Astrocyte of the cerebellum (primary cell): ENCODE results near the gene ITGB2.

Experiments used
- DNase-seq: peaks from one replicate; pipeline ENCODE4 v3.0.0-alpha.2; 2011; ENCODE audit warnings: low read depth
- H3K4me3 ChIP-seq: 2 replicates; pipeline ENCODE4 v1.5.1; 2011; ENCODE audit warnings: mild to moderate bottlenecking, low read depth, low read length, moderate library complexity
- in situ Hi-C: cut with HindIII; loops from 2 replicates; pipeline ENCODE4 v1.10.0; 2017; ENCODE audit warnings: low sequenced_read_pairs
- TF ChIP-seq, protein P1 (sequence below): IDR thresholded peaks from 2 replicates; pipeline ENCODE4 v1.5.1; 2012; ENCODE audit warnings: low read length, low read depth, moderate library complexity, mild to moderate bottlenecking; ENCODE audit errors: missing control alignments

ITGB2 gene

DNA sequence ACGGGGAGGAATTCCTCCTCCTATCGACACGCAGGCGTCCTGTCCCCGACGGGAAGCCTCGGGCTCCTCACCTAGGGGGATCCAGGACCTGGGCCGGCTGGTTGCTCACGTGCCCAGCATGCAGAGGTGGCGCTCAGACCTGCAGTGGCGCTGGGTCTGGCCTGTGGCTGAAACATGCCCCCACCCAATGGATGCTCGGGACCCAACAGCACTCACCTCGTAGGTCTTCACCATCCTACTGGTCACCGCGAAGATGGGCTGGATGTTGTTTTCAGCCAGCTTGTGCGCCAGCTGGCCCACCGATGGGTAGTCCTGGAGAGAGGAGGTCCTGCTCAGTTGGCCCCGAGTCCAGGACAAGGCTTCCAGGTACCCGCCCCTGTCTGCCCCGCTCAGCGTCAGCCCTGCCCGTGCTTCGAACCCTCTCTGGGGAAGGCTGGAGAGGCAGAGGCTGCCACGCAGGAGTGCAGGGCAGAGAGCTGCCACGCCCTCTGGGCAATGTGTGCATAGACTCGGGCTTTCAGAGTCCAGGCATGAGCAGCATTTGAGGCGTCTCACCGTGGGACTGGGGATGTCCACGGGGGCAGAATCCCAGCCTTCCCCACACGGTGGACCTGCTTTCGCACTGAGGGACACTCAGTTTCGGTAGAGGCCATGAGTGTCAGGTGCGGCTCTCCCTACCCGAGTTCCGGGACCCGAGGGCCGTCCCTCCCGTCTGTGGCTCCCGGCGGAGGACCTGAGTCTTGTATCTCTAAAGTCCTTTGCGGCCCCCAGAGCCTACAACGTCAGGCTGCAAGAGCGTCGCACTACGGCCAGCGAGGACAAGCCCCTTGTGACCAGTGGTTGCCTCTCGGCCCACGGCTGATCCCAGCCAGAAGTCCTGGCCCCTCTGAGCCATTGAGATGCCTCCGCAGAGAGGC is 21.6 kb downstream of the ITGB2 start:
- H3K4me3 ChIP-seq = no peak overlapping the region
- in situ Hi-C loops = no loop called here
- DNase-seq = no peak
- TF ChIP-seq, protein P1, sequence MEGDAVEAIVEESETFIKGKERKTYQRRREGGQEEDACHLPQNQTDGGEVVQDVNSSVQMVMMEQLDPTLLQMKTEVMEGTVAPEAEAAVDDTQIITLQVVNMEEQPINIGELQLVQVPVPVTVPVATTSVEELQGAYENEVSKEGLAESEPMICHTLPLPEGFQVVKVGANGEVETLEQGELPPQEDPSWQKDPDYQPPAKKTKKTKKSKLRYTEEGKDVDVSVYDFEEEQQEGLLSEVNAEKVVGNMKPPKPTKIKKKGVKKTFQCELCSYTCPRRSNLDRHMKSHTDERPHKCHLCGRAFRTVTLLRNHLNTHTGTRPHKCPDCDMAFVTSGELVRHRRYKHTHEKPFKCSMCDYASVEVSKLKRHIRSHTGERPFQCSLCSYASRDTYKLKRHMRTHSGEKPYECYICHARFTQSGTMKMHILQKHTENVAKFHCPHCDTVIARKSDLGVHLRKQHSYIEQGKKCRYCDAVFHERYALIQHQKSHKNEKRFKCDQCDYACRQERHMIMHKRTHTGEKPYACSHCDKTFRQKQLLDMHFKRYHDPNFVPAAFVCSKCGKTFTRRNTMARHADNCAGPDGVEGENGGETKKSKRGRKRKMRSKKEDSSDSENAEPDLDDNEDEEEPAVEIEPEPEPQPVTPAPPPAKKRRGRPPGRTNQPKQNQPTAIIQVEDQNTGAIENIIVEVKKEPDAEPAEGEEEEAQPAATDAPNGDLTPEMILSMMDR = no peak

DNA sequence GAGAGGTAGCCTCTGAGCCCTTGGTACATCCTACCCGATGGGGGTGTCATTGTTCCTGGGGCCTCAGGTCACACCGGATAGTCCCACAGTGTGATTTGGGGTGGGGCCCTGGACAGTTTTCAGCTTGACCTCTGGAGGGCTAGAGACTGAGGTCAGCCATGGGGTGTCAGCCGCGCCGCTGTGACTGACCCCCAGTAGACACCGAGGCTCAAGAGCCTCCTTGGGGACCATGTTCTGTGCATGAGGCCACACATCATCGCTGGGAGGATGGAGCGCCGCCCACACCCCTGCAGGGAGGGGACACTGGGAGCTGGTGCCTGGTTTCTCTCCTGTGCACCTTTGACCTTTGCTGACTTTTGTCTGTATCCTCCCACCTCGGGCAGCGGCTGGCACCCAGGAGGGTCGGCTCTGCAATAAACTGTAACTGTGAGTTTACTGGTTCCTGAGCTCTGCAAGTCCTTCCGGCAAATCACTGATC is 22.6 kb downstream of the ITGB2 start:
- no peak overlapping the region for H3K4me3 ChIP-seq
- TF ChIP-seq, protein P1 = no peak
- no peak for DNase-seq
- in situ Hi-C loops = no loop called here

DNA sequence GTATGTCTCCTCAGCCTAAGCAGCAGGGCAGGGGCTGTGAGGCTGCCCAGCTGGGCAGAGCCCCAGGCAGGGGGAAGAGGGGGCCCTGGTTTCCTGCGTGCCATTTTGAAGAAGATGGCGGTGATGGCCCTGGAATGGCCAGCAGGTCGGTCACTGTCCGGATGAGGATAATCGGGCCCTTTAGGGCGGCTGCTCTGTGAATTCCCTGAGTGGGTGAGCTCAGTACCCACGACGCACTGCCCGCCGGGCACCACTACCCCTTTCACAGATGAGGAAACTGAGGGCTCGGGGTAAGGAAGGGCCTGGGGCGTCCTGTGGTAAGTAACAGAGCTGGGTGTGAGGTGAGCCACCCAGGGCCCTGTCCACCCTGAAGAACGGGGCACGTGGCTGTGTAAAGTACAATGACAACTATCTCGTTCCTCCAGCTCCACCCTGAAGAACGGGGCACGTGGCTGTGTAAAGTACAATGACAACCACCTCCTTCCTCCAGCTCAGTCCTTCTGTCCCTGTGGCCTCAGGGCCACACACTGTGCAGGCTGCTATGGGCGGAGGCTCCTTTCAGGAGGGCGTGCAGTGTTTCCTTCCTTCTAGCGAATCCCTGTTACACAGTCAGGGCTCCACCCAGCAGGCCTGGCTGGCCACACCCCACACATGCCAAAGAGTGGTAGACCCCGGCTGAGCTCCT is 23.2 kb downstream of the ITGB2 start:
- TF ChIP-seq, protein P1 = no peak
- in situ Hi-C loops = no loop called here
- H3K4me3 ChIP-seq = no peak overlapping the region
- no peak for DNase-seq

DNA sequence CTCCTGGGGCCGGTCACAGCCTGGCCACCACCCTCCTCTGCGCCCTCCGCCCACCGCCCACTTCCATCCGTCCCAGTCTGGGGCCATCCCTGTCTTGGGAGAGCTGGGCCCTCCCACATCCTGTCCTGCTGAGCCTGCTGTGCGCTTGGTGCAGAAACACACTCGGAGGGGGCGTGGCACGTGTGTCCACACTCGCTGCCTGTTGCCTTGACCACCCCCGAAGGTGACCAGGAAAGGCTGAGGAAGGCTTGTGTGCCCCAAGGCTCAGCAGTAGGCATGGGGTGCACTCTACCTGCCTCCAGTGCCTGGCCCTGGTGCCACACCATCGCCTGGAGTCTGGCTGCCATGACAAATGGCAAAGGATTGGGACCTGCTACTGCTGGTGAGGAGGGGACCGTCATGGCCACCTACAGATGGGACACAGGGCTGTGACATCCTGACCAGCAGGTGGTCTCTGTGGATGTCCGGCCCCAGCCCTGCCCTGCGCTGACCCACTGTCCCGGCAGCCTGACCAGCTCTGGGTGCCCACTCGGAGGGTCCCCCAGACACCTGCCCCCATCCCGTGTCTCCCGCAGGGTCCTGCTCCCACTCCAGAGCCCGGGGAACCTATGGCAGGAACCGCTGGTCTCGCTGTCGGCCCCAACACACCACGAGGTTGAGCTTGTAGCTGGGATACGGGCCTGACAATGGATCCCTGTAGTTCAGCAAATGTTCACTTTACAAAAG is 24.0 kb downstream of the ITGB2 start:
- in situ Hi-C loops = no loop called here
- no peak overlapping the region for H3K4me3 ChIP-seq
- TF ChIP-seq, protein P1 = no peak
- no peak for DNase-seq

DNA sequence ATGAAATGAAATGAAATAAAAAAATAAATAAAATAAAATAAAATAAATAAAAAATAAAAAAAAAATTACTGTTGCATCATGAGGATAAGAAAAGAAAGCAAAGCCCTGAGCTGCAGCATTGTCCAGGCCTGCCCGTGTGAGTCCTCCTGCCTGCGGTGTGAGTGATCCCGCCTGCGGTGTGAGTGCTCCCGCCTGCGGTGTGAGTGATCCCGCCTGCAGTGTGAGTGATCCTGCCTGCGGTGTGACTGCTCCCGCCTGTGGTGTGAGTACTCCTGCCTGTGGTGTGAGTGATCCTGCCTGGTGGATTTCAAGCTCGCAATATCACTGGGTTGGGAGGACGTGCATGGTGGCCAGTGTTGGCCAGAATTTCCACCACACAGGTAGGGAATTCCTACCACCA is 24.8 kb downstream of the ITGB2 start:
- DNase-seq = no peak
- TF ChIP-seq, protein P1 = no peak
- in situ Hi-C loops = no loop called here
- H3K4me3 ChIP-seq = no peak overlapping the region

DNA sequence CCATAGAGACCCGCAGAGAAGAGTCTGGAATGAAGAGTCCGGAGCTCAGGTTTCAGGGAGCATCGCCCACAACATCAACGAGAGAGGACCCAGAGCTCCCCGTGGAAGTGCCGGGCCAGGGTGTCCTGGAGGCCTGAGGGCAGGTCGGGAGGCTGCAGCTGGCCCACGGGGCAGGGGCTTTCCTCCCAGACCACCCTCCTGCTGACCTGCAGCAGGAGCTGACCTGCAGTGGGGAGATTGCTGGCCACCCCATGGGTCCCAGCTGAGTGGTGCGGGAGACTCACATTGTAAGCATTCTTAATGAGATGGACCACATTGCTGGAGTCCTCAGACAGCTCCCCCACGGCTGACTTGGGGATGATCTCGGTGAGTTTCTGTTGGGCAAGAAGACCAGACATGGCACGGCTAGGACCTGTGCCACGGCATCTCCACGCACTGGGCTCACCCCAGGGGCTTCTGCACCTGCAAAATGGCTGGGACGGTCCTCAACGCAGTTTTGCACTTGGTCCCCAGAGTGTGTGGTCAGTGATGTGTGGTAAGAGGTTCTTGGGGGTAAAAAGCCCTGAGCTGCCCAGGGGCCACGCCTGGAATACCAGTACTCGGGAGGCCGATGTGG is 25.9 kb downstream of the ITGB2 start:
- DNase-seq = no peak
- TF ChIP-seq, protein P1 = no peak
- no peak overlapping the region for H3K4me3 ChIP-seq
- in situ Hi-C loops = no loop called here
